ENCODE measurements around the gene SPIN1.

Gene SPIN1

GRCh38 chr9:88498880-88499279 is 110.6 kb downstream of the SPIN1 start:
- TF ChIP-seq ZFP3 (CRISPR knock-in tag; IDR thresholded peaks at IDR 0.05) (no peak), CSDC2 (CRISPR knock-in tag; IDR thresholded peaks at IDR 0.05) (no peak), ZC3H10 (CRISPR knock-in tag; IDR thresholded peaks at IDR 0.05) (no peak), ARNTL (CRISPR knock-in tag; IDR thresholded peaks at IDR 0.05; ENCODE audit: borderline replicate concordance, low read depth) (no peak), PATZ1 (CRISPR knock-in tag; IDR thresholded peaks at IDR 0.05; ENCODE audit: borderline replicate concordance) (no peak), ZNF565 (CRISPR knock-in tag; conservative IDR thresholded peaks at IDR 0.05; ENCODE audit: low read depth) (no peak), CREB5 (CRISPR knock-in tag; IDR thresholded peaks at IDR 0.05; ENCODE audit: low read depth) (no peak)
- ATAC-seq: no peak

GRCh38 chr9:88501086-88501485 is 112.8 kb downstream of the SPIN1 start:
- TF ChIP-seq POU6F1 (CRISPR knock-in tag; IDR thresholded peaks at IDR 0.05; ENCODE audit: borderline replicate concordance, low read depth): no peak
- no peak for TF ChIP-seq TCF4 (CRISPR knock-in tag; IDR thresholded peaks at IDR 0.05; ENCODE audit: borderline replicate concordance)
- TF ChIP-seq PATZ1 (CRISPR knock-in tag; IDR thresholded peaks at IDR 0.05; ENCODE audit: borderline replicate concordance): no peak

GRCh38 chr9:88502552-88503034 is 114.3 kb downstream of the SPIN1 start:
- ATAC-seq: no peak; the same call in 2 of the 3 replicates
- no peak for TF ChIP-seq BACH2 (CRISPR knock-in tag; IDR thresholded peaks at IDR 0.05; ENCODE audit: borderline replicate concordance)
- TF ChIP-seq ARNTL (CRISPR knock-in tag; IDR thresholded peaks at IDR 0.05; ENCODE audit: borderline replicate concordance, low read depth): no peak
- no peak for TF ChIP-seq ZNF70 (CRISPR knock-in tag; IDR thresholded peaks at IDR 0.05)
- no peak for TF ChIP-seq CSDC2 (CRISPR knock-in tag; IDR thresholded peaks at IDR 0.05)
- TF ChIP-seq ISL1 (CRISPR knock-in tag; IDR thresholded peaks at IDR 0.05): no peak
- TF ChIP-seq OSR1 (CRISPR knock-in tag; IDR thresholded peaks at IDR 0.05): no peak
- no peak for TF ChIP-seq TCF4 (CRISPR knock-in tag; IDR thresholded peaks at IDR 0.05; ENCODE audit: borderline replicate concordance)
- TF ChIP-seq CSRNP3 (CRISPR knock-in tag; IDR thresholded peaks at IDR 0.05): no peak
- TF ChIP-seq PATZ1 (CRISPR knock-in tag; IDR thresholded peaks at IDR 0.05; ENCODE audit: borderline replicate concordance): no peak
- TF ChIP-seq ZC3H10 (CRISPR knock-in tag; IDR thresholded peaks at IDR 0.05): no peak
- no peak for TF ChIP-seq ZNF565 (CRISPR knock-in tag; conservative IDR thresholded peaks at IDR 0.05; ENCODE audit: low read depth)
- TF ChIP-seq GLIS3 (CRISPR knock-in tag; IDR thresholded peaks at IDR 0.05): no peak
- TF ChIP-seq TOX (CRISPR knock-in tag; IDR thresholded peaks at IDR 0.05; ENCODE audit: borderline replicate concordance): no peak
- no peak for TF ChIP-seq TSHZ2 (CRISPR knock-in tag; IDR thresholded peaks at IDR 0.05)
- TF ChIP-seq PPARA (CRISPR knock-in tag; IDR thresholded peaks at IDR 0.05; ENCODE audit: borderline replicate concordance): no peak
- no peak for TF ChIP-seq ZFP30 (CRISPR knock-in tag; IDR thresholded peaks at IDR 0.05)
- TF ChIP-seq RARB (CRISPR knock-in tag; IDR thresholded peaks at IDR 0.05): no peak
- no peak for TF ChIP-seq SNAI2 (CRISPR knock-in tag; IDR thresholded peaks at IDR 0.05)
- no peak for TF ChIP-seq POU6F1 (CRISPR knock-in tag; IDR thresholded peaks at IDR 0.05; ENCODE audit: borderline replicate concordance, low read depth)

More at GRCh38 chr9:88501086-88501485, 112.8 kb downstream of the SPIN1 start:
- ATAC-seq: no peak
